HFFc6 (cell line): ENCODE results near the gene RHBDD1. TPM values are rescaled to one million over a fixed set of nuclear protein-coding genes. Genes with fewer than 3 reads are reported as not detected.
A peak's percentile ranks its signal among the peaks of the same experiment; 100 is the strongest.

Experiments used
- DNase-seq: peaks from one replicate; pipeline ENCODE4 v3.0.0-alpha.2; 2018
- H3K27ac Mint-ChIP-seq: 2 replicates; pipeline ENCODE4 v1.8.0; 2020; ENCODE audit warnings: mild to moderate bottlenecking, mixed read lengths
- H3K27me3 Mint-ChIP-seq: 2 replicates; pipeline ENCODE4 v1.8.0; 2021; ENCODE audit warnings: mild to moderate bottlenecking, moderate library complexity, mixed read lengths; ENCODE audit not compliant: insufficient read depth
- H3K36me3 Mint-ChIP-seq: 2 replicates; pipeline ENCODE4 v1.8.0; 2021; ENCODE audit warnings: low read depth, mixed read lengths
- H3K4me1 Mint-ChIP-seq: 2 replicates; pipeline ENCODE4 v1.8.0; 2020; ENCODE audit warnings: low read depth, mixed read lengths
- H3K4me3 Mint-ChIP-seq: 2 replicates; pipeline ENCODE4 v1.8.0; 2020; ENCODE audit warnings: mild to moderate bottlenecking, moderate library complexity, mixed read lengths
- H3K9me3 Mint-ChIP-seq: 2 replicates; pipeline ENCODE4 v1.8.0; 2020; ENCODE audit warnings: mild to moderate bottlenecking, mixed read lengths
- CTCF ChIP-seq: fragments of 200-600 bp; sonication (generic); IDR thresholded peaks from 2 replicates; pipeline ENCODE4 v1.5.0; 2021; ENCODE audit warnings: antibody characterized with exemption, mild to moderate bottlenecking
- total RNA-seq, 6 experiments: library from RNA; stranded (reverse); fragmentation: NEBNext Ultra II Directional; extraction: Animal tissue kit (Norgen Biotek cat#: 25700); gene quantifications; 2 replicates in 1 of 6; 3 replicates in 5 of 6; pipeline ENCODE4 v1.2.3, GENCODE V29; 2021

RHBDD1 gene
- total RNA-seq, 6 experiments from 2014 or later: 34.3 to 50.7 (median 42.3) TPM

- H3K9me3 Mint-ChIP-seq: peaks cover 1% of the 10 kb centered on the region; the same call in 1 of the 2 replicates
- peaks cover 2% of the 10 kb centered on the region; the same call in 1 of the 2 replicates for H3K27me3 Mint-ChIP-seq
- H3K27ac Mint-ChIP-seq: no peak overlapping the region
- peaks cover 23% of the 10 kb centered on the region for H3K36me3 Mint-ChIP-seq
- TF ChIP-seq CTCF: no peak
- no peak overlapping the region for H3K4me3 Mint-ChIP-seq
- no peak for DNase-seq
- H3K4me1 Mint-ChIP-seq: peaks cover 8% of the 10 kb centered on the region
Observed at GRCh38 chr2:226953826-226954225, 118.0 kb downstream of the RHBDD1 start.

GRCh38 chr2:226956659-226957058 is 120.8 kb downstream of the RHBDD1 start:
- peaks cover 28% of the 10 kb centered on the region for H3K36me3 Mint-ChIP-seq
- no peak for TF ChIP-seq CTCF
- peaks cover 6% of the 10 kb centered on the region for H3K9me3 Mint-ChIP-seq
- H3K27me3 Mint-ChIP-seq: peaks cover 2% of the 10 kb centered on the region; the same call in 1 of the 2 replicates
- H3K4me3 Mint-ChIP-seq: no peak overlapping the region
- H3K4me1 Mint-ChIP-seq: peaks cover 8% of the 10 kb centered on the region
- no peak overlapping the region for H3K27ac Mint-ChIP-seq
- no peak for DNase-seq

- Mint-ChIP-seq H3K4me3 (no peak overlapping the region), H3K4me1 (peaks cover 8% of the 10 kb centered on the region), H3K27ac (no peak overlapping the region), H3K36me3 (peaks cover 21% of the 10 kb centered on the region), H3K9me3 (peaks cover 6% of the 10 kb centered on the region), H3K27me3 (no peaks in the 10 kb centered on the region; the same call in 1 of the 2 replicates)
- no peak for TF ChIP-seq CTCF
- no peak for DNase-seq
Observed at GRCh38 chr2:226959418-226959817, 123.6 kb downstream of the RHBDD1 start.

GRCh38 chr2:226962176-226962773 is 126.4 kb downstream of the RHBDD1 start:
- H3K27me3 Mint-ChIP-seq: no peaks in the 10 kb centered on the region
- TF ChIP-seq CTCF: no peak
- H3K36me3 Mint-ChIP-seq: peaks cover 19% of the 10 kb centered on the region

GRCh38 chr2:226963528-226963927 is 127.7 kb downstream of the RHBDD1 start:
- H3K4me3 Mint-ChIP-seq: no peak overlapping the region
- H3K9me3 Mint-ChIP-seq: peaks cover 6% of the 10 kb centered on the region
- H3K36me3 Mint-ChIP-seq: peaks cover 8% of the 10 kb centered on the region
- peak; percentile 12; the same call in 1 of the 2 replicates for TF ChIP-seq CTCF
- peak; percentile 75 for DNase-seq
- peaks cover 13% of the 10 kb centered on the region for H3K4me1 Mint-ChIP-seq
- H3K27me3 Mint-ChIP-seq: no peaks in the 10 kb centered on the region
- no peak overlapping the region for H3K27ac Mint-ChIP-seq

More at GRCh38 chr2:226962176-226962773, 126.4 kb downstream of the RHBDD1 start:
- no peak overlapping the region for H3K27ac Mint-ChIP-seq
- H3K4me3 Mint-ChIP-seq: no peak overlapping the region
- no peak for DNase-seq
- peaks cover under 1% of the 10 kb centered on the region; the same call in 1 of the 2 replicates for H3K4me1 Mint-ChIP-seq
- H3K9me3 Mint-ChIP-seq: peaks cover 6% of the 10 kb centered on the region
